ENCODE measurements around the gene LUC7L.
"Not testable (repeated sequence)": the region's sequence is repeated elsewhere in the genome, so short reads cannot be mapped to it uniquely, and the experiment has no call there.

Gene LUC7L

DNA sequence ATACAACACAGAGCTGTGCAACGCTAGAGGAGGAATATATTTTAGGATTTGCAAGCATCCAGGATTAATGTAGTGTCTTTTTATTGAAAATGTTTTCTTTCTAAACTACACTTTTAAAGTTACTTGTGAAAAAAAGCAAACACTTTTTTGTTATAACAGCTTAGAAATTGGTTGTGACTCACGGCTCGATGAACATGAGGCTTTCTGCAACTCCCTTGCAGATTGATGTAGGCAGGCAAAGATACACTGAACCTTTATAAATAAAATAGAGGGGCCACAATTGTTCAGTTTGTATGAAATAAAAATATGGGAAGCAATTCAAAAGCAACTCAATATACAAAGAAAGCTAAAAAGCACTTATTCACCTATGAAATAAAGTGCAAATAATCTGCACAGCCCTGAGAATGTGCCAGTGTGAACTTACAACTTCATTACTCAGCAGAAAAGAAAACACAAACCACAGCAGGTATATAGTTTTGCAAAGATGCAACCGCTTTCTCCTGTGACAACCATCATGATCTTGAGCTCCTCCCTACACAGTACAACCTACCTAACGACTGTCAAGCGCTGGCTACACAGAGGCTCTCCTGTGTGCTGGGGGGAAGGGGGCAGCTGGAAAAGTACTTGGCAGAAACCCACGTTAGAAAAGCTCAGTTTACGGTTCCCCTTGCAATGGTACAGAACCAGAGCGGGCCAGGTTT lies 948 bp downstream of the LUC7L start:
- no peak for DNase-seq

DNA sequence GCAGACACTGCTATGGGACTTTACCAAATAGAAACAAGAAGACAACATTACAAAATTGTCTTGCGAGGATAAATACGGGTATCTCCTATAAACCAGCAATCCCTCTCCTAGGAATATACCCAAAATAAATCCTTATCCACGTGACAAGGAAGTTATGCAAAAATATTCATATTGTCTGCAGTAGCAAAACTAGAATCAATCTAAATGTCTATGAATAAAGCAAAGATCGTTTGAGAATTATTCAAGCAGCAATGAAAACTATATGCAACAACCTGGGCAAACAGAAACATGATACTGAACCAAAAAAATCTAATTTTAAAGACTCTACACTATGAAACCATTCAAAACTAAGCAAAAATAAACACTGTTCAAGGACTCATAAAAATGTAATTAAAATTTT lies 9.2 kb downstream of the LUC7L start:
- no peak for DNase-seq

DNA sequence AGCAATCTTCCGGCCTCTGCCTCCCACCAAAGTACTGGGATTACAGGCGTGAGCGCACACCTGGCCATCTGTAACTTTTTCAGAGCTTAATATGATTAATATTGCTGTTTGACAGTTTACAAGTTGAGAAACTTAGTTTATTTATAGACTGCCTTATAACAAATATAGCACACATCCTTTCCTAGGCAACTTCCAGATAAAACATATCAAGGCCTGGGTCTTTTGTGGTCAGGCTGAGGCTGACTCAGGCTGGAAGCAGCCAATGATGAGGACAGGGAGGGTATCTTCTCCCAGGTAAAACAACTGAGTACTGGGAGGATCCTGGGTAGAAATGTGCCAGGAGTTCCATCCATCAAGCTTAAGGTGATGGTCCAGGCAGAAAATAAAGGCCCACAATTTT lies 16.2 kb downstream of the LUC7L start:
- DNase-seq = no peak

DNA sequence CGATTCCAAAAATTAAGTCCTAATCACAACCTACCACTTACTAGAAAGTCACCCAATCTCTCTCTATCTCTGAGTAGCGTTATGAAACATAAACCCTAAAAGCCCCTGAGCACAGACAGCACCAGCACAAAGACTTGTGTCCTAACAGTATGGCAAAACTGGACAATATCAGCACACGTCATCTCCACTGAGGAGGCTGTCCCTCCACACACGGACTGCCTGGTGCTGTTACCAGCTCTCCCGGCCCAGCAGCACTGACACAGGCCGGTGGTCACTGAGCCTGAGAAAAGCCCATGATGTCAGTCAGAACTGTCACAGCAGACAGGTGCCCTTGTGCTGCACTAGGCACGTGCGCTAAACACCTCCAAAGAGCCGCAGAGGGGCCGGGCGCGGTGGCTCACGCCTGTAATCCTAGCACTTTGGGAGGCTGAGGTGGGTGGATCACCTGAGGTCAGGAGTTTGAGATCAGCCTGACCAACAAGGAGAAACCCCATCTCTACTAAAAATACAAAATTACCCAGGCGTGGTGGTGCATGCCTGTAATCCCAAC lies 17.5 kb downstream of the LUC7L start:
- not testable (repeated sequence) for DNase-seq

DNA sequence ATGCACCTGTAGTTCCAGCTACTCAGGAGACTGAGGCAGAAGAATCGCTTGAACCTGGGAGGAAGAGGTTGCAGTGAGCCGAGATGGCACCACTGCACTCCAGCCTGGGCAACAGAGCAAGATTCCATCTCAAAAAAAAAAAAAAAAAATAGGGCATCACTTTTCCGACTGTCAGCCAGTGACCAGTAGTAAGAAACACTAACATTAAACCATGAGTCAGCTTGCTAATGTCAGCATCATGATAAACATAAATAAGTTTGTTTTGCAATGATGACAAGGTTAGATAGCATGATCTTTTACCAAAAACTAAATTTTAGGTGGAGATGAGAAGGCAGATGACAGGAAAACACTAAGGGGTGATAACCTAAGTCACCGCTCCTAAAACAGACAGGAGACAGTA lies 19.9 kb downstream of the LUC7L start:
- DNase-seq = not testable (repeated sequence)

DNA sequence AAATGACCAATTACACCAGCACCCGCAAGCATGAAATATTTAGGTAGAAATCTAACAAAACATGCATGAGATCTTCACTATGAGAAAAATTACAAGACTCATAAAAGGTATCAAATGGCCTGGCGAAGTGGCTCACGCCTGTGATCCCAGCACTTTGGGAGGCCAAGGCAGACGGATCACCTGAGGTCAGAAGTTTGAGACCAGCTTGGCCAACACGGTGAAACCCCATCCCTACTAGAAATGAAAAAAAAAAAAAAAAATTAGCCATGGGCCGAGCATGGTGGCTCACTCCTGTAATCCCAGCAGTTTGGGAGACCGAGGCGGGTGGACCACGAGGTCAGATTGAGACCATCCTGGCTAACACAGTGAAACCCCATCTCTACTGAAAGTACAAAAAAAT lies 25.2 kb downstream of the LUC7L start:
- DNase-seq = not testable (repeated sequence)

DNA sequence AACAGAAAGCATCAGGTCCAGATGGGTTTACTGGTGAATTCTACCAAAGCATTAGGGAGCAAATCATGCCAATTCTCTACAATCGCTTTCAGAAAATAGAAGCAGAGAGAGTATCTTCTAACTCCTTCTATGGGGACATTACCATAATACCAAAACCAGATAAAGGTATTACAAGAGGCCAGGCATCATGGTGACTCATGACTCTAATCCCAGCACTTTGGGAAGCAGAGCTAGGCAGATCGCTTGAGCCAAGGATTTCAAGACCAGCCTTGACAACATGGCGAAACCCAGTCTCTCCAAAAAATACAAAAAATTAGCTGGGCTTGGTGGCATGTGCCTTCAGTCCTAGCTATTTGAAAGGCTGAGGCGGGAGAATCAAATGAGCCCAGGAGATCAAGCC lies 26.0 kb downstream of the LUC7L start:
- DNase-seq = no peak

DNA sequence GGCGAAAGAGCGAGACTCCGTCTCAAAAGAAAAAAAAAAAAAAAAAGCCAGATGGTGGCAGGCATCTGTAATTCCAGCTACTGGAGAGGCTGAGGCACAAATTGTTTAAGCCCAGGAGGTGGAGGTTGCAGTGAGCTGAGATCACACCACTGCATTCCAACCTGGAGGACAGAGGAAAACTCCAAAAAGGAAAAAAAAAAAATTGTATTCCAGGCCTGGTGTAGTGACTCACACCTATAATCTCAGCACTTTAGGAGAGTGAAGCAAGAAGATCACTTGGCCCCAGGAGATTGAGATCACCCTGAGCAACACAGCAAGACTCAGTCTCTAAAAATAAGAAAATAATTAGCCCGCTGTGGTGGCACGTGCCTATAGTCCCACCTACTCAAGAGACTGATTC lies 28.9 kb downstream of the LUC7L start:
- DNase-seq = no peak

DNA sequence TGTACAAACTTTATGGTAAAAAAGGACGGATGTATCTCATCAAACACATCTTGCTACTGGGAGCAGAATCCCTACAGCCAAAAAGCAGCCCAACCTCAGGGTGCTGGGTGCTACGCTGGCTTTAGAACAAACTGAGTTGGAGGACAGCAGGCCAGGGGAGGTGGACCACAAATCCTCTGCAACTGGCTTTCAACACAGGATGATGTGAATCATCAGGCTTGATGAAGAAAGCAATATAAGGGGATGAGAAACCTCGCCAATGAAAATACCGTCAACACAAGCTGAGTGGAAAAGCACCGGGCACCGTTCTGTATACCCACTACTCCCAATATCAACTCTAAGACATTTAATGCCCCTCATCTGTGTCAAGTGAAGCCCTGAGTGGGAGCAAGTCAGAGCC lies 34.7 kb downstream of the LUC7L start:
- no peak for DNase-seq

DNA sequence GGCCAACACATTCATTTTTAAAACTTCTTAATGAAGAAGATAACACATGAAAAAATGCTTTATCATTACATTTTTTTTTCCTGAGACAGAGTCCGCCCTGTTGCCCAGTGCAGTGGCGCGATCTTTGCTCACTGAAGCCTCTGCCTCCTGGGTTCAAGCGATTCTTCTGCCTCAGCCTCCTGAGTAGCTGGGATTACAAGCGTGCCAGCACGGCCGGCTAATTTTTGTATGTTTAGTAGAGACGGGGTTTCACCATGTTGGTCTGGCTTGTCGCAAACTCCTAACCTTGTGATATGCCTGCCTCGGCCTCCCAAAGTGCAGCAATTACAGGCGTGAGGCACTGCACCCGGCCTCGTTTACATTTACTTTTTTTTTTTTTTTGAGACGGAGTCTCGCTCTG lies 35.8 kb downstream of the LUC7L start:
- DNase-seq = no peak

DNA sequence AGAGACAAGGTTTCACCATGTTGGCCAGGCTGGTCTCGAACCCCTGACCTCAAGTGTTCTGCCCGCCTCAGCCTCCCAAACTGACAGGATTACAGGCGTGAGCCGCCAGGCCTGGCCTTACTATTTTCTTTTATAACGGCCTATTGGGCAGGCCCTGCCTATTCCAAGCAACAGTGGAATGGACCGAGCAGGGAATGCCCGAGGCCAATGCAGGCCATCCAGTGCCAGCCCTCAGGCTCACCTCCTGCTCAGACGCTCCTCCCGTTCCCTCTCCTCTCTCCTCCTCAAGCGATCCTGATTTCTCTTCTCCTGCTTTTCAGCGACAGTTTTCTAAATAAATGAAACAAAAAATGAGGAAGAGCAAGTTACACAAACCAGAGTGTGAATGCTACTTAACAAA lies 36.6 kb downstream of the LUC7L start:
- no peak for DNase-seq

DNA sequence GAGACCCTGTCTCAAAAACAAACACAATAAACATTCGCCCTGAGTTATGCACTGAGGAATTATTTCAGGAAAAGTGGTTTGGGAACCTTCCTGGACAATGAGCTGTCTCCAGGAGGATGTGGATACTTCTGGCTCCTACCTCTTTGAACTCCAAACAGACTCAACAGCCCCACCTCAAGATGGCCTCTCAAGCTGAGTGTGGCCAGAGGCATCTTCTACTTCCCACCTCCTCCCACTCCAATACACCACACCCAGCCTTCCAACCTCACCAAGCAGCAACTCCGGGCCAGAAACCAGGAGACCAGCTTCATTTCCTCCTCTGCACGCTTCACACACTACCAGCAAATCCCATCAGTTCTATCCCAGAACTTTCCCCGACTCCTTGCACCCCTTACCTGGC lies 37.4 kb downstream of the LUC7L start:
- DNase-seq = no peak

DNA sequence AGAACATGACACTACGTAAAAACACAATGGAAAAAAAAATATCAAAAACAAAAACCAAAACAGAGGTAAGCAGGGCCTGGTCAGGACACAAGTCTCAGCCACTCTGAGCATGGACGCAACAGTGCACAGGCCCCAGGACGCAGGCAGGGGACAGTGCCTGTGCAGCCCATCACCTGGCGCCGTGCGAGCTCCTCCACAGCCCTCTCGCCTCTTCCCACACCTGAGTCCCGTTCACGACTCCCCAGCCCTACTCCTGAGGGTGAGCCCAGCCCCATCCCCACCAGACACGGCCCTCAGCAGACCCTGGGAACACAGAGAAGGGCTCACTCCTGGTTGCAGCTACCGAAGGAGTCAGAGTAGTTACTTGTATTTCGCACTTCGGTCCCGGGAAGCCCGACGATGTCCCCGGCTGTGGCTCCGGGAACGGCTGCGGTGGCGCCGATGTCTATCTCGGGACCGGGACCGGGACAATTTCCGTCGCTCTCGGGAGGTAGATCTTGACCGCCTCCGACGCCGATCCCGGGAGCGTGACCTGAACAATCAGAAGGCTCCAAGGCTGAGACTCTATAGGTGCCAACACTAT lies 39.6 kb downstream of the LUC7L start:
- no peak for DNase-seq

DNA sequence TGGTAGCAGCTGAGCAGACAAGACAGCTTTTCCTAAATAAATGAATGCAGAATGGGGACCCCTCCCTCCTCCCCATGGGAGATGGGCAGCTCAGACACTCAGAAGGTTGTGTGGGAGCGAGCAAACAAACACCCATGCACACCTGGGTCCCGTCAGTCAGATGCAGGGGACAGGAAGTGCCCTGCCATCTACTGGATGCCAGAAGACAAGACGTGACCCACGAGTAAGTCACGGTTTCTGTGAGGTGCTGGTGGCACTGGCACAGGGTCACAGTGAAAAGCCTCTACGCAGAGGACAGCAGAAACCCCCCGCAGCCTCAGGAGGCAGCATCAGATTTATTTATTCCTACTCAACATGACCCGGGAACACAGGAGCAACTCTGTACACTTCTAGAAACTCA lies 40.6 kb downstream of the LUC7L start:
- no peak for DNase-seq

DNA sequence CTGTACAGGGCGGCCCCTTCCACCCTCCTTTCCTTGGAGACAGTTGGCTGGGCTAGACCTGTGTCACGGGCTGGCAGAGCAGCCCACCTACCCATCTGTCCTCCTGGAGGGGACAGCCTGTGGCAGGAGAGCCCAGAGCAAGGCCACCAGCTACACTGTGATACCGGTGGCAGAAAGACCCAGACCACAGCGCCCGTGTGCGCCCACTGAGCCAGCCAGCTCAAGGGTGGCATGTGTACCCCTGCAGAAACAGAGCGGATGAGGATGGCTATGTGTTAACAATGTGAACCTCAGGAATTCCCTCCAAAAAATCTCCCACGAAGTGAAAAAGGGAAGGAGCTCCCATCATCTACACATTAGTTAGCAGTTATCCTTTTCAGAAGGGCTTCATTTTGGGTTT lies 41.9 kb downstream of the LUC7L start:
- no peak for DNase-seq

DNA sequence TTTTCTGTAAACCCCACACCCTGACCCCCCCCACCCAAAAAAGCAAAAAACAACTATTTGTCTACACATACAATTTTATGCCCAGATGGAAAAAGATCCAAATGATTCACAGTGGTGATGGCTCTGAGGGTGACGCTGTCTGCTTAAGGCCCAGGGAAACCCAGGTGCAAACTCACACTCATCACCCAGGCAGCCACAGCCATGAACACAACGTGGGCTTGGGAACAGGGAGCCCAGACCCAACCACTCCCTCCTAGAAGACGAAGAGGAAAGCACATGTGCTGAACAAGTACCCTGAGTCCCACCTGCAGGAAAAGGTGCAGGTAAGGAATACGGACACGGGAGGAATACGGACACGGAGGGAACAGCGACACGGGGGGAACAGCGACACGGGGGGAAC lies 43.6 kb downstream of the LUC7L start:
- no peak for DNase-seq

DNA sequence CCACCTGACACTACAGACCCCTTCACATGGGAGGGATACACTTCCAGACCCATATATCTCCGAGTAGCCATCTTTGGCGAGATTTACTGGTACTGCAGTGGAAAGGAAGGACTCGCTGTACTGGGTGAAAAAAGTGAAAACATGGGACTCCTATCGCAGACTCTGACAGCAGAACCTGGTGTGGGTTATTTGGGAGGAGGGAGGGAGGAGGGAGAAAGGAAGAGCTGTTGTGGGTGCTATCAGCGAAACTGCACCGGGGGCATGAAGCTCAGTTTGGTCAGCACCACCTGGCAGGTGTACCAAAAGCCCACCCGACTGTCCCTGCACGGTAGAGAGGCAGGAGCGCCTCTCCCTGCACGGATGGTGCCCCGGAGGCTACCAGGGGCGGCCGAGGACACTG lies 44.0 kb downstream of the LUC7L start:
- no peak for DNase-seq

DNA sequence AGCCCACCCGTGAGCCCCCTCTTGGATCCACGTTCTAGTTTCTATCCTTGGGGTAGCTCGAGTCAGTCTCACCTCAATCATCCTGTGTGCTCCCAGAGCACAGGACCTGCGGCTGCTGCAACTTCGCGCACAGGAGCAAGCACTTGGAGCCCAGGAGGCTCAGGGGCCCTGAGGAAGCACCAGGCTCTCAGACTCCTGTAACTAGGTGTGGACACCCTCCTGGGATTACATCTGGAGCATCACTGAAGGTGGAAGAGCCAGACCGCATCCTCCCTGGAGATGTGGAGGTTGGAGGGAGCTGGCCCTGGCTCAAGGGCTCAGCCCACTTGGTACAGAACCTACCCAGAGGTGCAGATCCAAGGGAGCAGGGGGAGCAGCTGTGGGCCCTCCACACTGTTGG lies 46.2 kb downstream of the LUC7L start:
- no peak for DNase-seq

DNA sequence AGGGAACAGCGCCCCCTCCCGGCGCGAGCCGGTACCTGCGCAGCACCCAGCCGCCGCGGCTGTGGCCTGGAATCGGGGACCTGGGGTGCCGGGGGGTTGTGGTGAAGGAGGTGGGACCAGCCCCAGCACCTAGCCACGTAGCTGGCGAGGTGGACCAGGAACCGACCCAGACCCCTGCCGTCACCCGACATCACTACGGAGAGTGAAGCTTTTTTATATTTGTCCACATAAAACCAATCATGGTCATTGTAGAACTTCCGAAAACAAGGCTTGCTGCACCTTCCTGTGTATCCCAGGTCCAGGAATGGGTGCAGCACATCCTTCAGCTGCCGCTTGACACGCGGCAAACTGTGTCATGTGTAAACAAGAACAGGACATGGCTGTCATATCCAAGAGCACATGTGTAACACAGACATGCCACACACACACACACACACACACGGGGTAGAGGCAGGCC lies 47.7 kb downstream of the LUC7L start:
- DNase-seq = no peak

DNA sequence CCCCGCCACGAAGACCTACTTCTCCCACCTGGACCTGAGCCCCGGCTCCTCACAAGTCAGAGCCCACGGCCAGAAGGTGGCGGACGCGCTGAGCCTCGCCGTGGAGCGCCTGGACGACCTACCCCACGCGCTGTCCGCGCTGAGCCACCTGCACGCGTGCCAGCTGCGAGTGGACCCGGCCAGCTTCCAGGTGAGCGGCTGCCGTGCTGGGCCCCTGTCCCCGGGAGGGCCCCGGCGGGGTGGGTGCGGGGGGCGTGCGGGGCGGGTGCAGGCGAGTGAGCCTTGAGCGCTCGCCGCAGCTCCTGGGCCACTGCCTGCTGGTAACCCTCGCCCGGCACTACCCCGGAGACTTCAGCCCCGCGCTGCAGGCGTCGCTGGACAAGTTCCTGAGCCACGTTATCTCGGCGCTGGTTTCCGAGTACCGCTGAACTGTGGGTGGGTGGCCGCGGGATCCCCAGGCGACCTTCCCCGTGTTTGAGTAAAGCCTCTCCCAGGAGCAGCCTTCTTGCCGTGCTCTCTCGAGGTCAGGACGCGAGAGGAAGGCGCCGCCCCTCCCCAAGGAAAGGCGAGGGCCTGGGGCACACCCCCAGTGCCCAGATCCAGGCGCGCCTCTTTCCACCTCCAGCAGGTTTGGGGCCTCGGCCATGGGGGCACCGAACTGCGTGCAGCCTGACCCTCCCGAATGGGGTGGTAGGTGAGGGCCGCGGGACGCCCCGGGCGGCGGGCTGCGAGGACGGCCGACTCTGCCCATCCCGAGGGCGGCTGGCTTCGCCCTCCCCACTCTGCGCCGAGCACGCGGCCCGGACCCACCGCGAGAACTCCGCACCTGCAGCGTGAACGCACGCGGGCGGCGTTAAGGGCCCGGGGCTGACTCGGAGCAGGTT lies 48.3 kb downstream of the LUC7L start:
- DNase-seq = peak; percentile 87

DNA sequence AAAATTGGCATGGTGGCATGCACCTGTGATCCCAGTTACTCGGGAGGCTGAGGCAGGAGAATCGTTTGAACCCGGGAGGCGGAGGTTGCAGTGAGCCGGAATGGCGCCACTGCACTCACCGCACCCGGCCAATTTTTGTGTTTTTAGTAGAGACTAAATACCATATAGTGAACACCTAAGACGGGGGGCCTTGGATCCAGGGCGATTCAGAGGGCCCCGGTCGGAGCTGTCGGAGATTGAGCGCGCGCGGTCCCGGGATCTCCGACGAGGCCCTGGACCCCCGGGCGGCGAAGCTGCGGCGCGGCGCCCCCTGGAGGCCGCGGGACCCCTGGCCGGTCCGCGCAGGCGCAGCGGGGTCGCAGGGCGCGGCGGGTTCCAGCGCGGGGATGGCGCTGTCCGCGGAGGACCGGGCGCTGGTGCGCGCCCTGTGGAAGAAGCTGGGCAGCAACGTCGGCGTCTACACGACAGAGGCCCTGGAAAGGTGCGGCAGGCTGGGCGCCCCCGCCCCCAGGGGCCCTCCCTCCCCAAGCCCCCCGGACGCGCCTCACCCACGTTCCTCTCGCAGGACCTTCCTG lies 49.1 kb downstream of the LUC7L start, which contains the start of gene HBQ1:
Gene HBQ1, plus strand, starts transcription at position 359 of the 575 bp plus-strand sequence. Its CDS starts 28 bp downstream, at position 387.
- DNase-seq = peak; percentile 54

DNA sequence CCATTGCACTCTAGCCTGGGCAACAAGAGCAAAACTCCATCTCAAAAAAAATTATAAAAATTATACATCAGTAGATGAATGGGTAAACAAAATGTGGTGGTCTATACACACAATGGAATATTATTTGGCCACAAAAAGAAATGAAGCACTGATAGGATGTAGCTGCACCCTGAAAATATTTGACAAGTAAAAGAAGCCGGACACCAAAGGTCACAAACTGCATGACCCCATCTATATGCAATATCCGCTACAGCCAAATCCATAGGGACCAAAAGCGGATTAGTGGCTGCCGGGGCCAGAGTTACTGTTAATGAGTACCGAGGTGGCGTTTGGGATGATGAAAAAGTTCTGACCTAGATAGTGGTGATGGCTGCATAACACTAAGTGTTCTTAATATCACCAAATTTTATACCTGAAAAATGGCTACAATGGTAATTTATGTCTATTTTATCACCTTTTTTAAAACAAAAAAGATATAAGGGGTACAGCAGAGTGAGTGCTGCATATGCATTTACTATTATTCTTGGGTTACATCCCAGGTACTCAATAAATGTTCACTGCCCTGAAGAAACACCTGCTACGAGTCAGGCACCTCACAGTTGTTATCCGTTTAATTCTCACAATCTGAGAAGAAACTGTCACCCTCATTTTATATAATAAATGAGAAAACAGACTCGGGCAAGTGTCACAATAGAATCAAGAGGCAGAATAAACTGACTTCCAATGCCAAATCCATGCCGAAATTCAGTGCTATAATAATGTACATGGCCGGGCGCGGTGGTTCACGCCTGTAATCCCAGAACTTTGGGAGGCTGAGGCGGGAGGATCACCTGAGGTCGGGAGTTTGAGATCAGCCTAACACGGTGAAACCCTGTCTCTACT lies 49.8 kb downstream of the LUC7L start:
- DNase-seq = no peak
